Activated naive CD8-positive, alpha-beta T cell (primary cell): ENCODE results near the gene MEX3D.
A peak's percentile ranks its signal among the peaks of the same experiment; 100 is the strongest.

Source experiments
- H3K27ac Mint-ChIP-seq: one replicate; pipeline ENCODE4 v1.8.0; 2021; ENCODE audit warnings: mixed read lengths
- H3K27me3 Mint-ChIP-seq: one replicate; pipeline ENCODE4 v1.8.0; 2021; ENCODE audit warnings: mixed read lengths
- H3K36me3 Mint-ChIP-seq: one replicate; pipeline ENCODE4 v1.8.0; 2021; ENCODE audit warnings: mixed read lengths
- H3K4me1 Mint-ChIP-seq: one replicate; pipeline ENCODE4 v1.8.0; 2021; ENCODE audit warnings: low read depth, mixed read lengths
- H3K4me3 Mint-ChIP-seq: one replicate; pipeline ENCODE4 v1.8.0; 2021; ENCODE audit warnings: mild to moderate bottlenecking, mixed read lengths
- H3K9me3 Mint-ChIP-seq: one replicate; pipeline ENCODE4 v1.8.0; 2021; ENCODE audit warnings: low read depth, mixed read lengths

Gene MEX3D

DNA sequence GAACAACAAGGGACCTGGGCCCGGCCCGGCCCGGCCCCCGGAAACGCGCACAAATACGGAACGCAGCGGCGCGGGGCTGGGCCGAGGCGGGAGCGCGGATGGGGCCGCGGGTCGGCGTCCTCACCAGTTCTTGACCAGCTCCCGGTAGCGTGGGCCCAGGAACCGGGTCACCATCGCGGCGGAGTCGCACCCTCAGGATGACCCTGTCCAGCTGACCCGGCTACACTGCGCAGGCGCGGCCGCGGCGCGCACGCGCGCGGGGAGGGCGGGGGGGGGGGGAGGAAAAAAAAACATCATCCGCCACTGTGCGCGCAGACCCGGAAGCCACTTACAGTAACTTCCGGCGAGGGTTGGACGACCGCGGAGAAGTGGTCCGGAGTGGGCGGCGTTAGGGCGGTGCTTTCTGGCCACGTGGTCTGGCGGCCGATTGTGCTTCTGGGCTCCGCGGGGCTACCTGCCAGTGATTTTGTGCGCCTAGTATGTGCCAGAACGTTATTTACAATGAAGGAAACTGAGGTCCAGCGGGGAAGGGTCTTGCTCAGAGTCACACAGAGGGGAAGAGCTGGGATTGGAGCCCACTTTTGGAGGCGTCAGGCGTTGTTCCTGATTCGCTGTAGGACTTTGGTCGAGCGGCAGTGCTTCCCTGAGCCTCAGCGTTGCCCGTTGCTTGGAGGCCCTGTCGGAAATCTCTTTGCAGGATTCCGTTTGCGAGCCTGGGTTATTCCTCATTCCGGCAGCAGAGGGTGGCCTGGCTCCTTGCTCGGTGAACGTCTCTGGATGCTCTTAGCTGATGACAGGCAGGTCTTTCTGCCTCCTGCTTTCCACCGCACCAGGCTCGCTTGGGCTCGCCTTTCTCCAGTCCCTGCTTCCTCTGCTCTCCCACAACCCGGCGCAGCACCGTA lies 37.4 kb upstream of the MEX3D start, which contains the start of gene UQCR11:
Gene UQCR11, minus strand, starts transcription at position 227 of the 902 bp plus-strand sequence. Its CDS starts 53 bp downstream, at position 174.
- Mint-ChIP-seq H3K4me1 (peaks cover 45% of the 10 kb centered on the region), H3K27me3 (no peaks in the 10 kb centered on the region), H3K27ac (peak within 1 kb of the TSS; percentile 100), H3K9me3 (no peaks in the 10 kb centered on the region), H3K4me3 (peak within 1 kb of the TSS; percentile 98), H3K36me3 (no peaks in the 10 kb centered on the region)

DNA sequence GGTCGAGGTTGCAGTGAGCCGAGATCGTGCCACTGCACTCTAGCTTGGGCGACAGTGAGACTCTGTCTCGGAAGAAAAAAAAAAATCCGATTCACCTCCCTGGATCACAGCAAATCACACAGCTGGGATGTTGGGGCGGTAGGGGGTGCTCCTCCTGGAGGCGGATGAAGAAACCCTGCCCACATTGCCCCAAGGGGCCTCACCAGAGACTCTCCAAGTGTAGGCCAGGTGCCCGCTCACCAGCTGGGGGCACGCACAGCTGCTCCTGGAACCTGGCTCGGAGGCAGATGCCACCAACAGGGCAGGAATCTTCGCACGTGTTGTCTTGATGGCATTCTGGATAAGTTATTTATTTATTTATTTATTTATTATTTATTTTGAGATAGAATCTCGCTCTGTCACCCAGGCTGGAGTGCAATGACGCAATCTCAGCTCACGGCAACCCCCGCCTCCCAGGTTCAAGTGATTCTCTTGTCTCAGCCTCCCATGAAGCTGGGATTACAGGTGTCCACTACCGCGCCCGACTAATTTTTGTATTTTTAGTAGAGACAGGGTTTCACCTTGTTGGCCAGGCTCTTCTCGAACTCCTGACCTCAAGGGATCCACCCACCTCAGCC lies 34.1 kb upstream of the MEX3D start:
- no peaks in the 10 kb centered on the region for H3K36me3 Mint-ChIP-seq
- no peaks in the 10 kb centered on the region for H3K9me3 Mint-ChIP-seq
- peak overlapping the region; percentile 44 for H3K4me3 Mint-ChIP-seq
- H3K27me3 Mint-ChIP-seq, result no peaks in the 10 kb centered on the region
- no peak overlapping the region for H3K27ac Mint-ChIP-seq
- peaks cover 25% of the 10 kb centered on the region for H3K4me1 Mint-ChIP-seq

DNA sequence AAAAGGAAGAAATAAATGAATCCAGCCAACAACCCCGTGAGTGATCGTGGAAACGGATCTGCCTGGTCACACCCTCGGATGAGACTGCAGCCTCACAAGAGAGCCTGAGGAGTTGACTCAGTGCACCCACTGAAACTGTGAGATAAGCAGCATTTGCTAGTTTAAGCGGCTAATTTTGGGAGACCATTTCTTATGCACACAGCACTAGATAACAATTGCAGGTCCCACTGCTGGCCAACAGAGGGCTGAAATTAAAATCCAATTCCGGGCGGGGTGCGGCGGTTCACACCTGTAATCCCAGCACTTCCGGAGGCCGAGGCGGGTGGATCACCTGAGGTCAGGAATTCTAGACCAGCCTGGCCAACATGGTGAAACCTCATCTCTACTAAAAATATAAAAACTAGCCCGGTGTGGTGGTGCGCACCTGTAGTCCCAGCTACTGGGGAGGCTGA lies 33.5 kb upstream of the MEX3D start:
- Mint-ChIP-seq H3K9me3 (no peaks in the 10 kb centered on the region), H3K27me3 (no peaks in the 10 kb centered on the region), H3K4me3 (peak overlapping the region; percentile 44), H3K27ac (no peak overlapping the region), H3K36me3 (no peaks in the 10 kb centered on the region), H3K4me1 (peaks cover 24% of the 10 kb centered on the region)

DNA sequence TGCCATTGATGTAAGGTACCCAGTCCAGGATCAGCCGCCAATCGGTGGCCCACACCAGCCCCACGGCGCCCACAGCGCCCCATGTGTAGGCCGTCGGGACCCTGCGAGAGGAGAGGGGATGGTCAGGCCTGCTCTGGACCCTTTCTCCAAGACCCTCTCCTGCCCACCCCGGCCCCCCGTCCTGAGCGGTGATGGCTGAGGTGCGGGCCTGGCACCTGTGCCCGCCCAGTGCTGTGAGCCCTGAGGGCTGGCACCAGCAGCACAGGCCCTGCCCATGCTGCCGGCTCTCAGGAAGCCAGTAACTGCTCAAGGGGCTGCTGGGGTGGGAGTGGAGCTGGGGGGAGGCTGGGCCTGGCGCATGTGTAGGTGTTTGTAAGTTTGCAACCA lies 31.3 kb upstream of the MEX3D start:
- no peaks in the 10 kb centered on the region for H3K9me3 Mint-ChIP-seq
- H3K36me3 Mint-ChIP-seq, result no peaks in the 10 kb centered on the region
- H3K27ac Mint-ChIP-seq, result no peak overlapping the region
- H3K27me3 Mint-ChIP-seq, result no peaks in the 10 kb centered on the region
- H3K4me3 Mint-ChIP-seq, result no peak overlapping the region
- peaks cover 16% of the 10 kb centered on the region for H3K4me1 Mint-ChIP-seq

DNA sequence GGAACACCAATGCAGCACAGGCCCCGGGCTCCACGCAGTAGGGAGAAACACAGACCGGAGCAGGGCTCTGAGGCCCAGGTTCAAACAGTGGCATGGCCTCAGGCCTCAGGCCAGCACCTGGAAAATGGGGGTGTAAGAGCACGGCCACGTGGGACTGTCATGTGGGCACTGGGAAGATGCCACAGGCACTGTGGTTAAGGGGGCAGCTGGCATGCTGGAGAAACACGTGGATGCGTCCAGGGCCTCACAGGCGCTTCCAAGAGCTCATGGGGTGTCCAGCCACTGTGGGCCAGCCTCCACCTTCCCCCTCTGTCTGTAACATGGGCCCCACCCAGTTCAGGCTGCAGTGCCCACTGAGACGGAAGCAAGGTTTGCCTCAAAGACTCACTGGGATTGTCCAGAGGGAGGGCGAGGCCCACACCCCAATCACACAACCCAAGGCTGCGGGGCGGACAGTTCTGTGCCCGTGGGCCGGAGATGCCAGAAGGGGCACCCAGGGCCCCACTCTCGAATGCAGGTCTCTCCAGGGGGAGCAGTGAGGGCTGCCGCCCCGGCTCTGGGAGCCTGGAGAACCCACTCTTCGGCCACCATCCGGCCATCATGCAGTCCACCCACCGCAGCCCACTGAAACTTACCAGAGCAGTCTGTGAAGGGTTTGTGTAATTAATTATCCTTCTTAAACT lies 30.8 kb upstream of the MEX3D start:
- H3K4me1 Mint-ChIP-seq, result peaks cover 11% of the 10 kb centered on the region
- no peaks in the 10 kb centered on the region for H3K36me3 Mint-ChIP-seq
- no peaks in the 10 kb centered on the region for H3K9me3 Mint-ChIP-seq
- no peak overlapping the region for H3K4me3 Mint-ChIP-seq
- no peak overlapping the region for H3K27ac Mint-ChIP-seq
- no peaks in the 10 kb centered on the region for H3K27me3 Mint-ChIP-seq

DNA sequence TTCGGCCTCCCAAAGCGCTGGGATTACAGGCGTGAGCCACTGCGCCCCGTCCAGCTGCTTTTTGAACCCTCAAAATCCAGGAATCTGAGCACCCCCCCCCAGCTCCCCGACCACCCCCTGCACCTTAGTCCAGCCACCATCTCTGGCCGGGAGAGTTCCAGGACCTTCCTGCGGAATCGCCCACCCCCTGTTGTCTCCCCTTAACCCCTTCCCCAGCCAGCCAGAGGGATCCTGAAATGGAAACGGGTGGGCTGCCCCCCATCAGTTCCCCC lies 25.3 kb upstream of the MEX3D start:
- Mint-ChIP-seq H3K4me3 (peak overlapping the region; percentile 89), H3K27me3 (no peaks in the 10 kb centered on the region), H3K9me3 (no peaks in the 10 kb centered on the region), H3K4me1 (peaks cover 17% of the 10 kb centered on the region), H3K27ac (no peak overlapping the region), H3K36me3 (peaks cover 3% of the 10 kb centered on the region)

DNA sequence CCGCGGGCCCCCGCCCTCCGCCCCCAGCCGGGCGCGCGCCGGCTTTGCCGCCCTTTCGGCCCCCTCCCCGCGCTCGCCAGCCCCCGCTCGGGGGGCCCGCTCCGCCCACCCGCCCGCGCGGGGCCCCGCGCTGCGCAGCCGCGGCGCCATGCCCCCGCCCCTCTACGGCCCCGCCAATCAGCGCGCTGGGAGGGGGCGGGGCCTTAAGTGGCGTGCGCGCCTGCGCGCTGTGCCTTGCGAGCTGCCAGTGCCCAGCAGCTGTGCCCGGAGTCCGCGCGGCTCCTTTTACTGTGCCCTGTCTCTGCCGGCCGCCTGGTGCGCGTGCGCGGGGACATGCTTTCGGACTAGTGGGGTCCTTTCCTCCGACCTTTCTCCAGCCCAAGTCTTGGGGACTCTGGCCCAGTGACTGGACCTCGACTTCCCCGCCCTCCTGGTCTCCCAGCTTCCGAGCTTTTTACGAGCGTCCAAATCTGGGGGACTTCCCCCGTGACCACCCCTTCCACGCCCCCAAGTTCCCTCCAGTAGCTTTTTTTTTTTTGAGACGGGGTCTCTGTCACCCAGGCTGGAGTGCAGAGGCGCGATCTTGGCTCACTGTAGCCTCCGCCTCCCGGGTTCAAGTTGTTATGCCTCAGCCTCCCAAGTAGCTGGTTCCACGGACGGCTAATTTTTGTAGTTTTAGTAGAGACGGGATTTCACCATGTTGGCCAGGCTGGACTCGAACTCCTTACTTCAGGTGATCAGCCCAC lies 24.8 kb upstream of the MEX3D start, which contains the start of gene MBD3:
Gene MBD3, minus strand, starts transcription at position 111 of the 746 bp plus-strand sequence. CDS start 234 bp downstream, outside the sequence.
- peak within 1 kb of the TSS; percentile 96 for H3K4me3 Mint-ChIP-seq
- H3K9me3 Mint-ChIP-seq, result no peaks in the 10 kb centered on the region
- H3K27me3 Mint-ChIP-seq, result no peaks in the 10 kb centered on the region
- peaks cover 17% of the 10 kb centered on the region for H3K4me1 Mint-ChIP-seq
- peak within 1 kb of the TSS; percentile 93 for H3K27ac Mint-ChIP-seq
- peaks cover 3% of the 10 kb centered on the region for H3K36me3 Mint-ChIP-seq

DNA sequence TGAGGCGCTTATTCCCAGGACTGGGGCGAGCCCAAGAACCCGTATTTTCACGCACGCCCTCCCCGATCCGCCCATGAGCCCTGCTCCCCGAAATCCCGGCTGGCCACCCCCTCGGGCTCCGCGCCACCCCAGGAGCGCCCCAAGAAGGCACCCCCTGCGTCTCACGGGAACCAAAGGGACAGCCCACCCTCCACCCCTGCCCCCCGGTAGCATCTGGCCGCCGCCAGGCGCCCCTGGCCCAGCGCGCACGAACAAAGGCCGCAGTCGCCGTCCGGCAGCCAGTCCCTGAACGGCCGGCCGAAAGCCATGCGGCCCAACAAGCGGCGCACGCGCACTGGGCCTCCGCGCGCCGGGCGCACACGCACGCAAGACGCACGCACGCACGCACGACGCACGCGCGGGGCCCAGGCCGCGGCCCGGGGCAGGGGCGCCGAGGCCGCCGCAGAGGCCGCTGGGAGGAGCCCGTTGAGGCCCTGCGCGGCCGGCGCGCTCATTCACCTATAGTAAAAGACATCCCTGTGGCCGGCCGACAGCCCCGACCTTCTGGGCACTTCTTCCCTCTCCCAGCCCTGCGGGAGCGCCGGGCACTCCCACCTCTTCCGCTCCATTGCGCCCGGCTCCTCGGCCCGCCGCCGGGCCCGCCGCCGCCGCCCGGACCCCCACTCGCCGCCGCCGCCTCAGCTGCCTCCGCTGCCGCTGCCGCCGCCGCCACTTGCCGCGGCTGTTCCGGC lies 24.1 kb upstream of the MEX3D start:
- peaks cover 17% of the 10 kb centered on the region for H3K4me1 Mint-ChIP-seq
- H3K36me3 Mint-ChIP-seq, result peaks cover 3% of the 10 kb centered on the region
- peak overlapping the region; percentile 93 for H3K27ac Mint-ChIP-seq
- no peaks in the 10 kb centered on the region for H3K27me3 Mint-ChIP-seq
- H3K9me3 Mint-ChIP-seq, result no peaks in the 10 kb centered on the region
- H3K4me3 Mint-ChIP-seq, result peak overlapping the region; percentile 96

DNA sequence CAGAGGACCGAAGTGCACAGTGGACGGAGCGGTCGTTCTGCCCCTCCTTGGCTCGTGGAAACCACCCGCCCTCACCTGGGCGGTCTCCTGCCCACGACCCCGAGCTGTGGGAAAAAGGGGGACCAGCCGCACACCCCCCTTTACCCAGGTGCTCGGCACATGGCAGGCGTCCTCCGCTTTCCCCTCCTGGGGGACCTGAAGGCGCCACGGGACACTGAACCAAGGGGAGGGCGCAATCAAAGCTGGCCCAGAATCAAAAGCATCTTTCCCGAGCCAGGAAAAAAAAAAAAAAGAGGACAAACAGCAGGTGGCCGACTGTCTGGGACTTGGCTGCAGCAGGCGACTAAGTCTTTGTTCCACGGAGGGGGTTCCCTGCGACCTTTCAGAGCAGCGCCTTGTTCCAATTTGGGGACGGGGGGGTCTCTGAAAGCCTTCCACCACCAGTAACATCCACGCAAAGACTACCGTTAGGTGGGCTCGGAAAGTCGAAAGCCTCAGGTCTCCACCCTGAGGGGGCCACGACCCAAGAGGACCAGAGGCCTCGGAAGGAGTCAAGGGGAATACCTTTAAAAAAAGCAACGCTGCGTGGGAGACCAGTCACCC lies 23.4 kb upstream of the MEX3D start:
- peaks cover 17% of the 10 kb centered on the region for H3K4me1 Mint-ChIP-seq
- H3K9me3 Mint-ChIP-seq, result no peaks in the 10 kb centered on the region
- peak overlapping the region; percentile 93 for H3K27ac Mint-ChIP-seq
- peaks cover 3% of the 10 kb centered on the region for H3K36me3 Mint-ChIP-seq
- H3K4me3 Mint-ChIP-seq, result peak overlapping the region; percentile 96
- H3K27me3 Mint-ChIP-seq, result no peaks in the 10 kb centered on the region

DNA sequence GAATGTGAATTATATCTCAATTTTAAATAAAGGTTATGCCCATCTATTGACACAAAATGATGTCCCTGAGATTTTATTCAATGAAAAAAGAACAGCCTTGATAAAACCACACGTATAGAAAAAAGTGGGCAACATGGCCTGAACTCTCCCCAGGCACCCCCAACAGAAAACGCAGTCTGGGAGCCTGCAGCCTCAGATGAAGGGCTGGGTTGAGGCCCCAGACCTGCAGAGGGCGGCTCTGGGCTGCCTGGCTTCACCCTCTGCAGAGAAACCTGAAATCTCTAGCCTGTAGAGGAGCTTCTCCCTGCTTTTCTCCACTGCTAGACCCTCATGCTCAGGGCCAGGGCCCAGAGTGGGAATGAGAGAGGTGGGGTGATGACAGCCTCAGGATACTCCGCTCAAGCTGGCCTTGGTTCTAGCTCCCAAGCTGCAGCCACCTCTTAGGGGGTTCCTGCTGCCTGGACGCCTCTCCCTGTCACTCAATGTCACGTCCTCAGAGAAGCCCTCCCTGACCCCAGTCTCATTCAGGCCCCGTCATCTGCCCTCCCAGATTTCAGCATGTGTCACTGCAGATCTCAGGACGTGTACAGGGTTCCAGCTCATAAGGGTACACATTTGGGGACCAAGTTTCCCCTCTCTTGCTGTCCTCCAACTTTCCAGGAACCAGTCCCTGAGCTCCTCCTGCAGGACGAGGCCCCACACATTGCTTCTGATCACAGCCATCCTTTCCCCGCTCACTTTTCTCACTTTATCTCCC lies 22.7 kb upstream of the MEX3D start:
- Mint-ChIP-seq H3K4me1 (peaks cover 20% of the 10 kb centered on the region), H3K27me3 (no peaks in the 10 kb centered on the region), H3K27ac (peak overlapping the region; percentile 93), H3K4me3 (peak overlapping the region; percentile 96), H3K36me3 (peaks cover 3% of the 10 kb centered on the region), H3K9me3 (no peaks in the 10 kb centered on the region)

DNA sequence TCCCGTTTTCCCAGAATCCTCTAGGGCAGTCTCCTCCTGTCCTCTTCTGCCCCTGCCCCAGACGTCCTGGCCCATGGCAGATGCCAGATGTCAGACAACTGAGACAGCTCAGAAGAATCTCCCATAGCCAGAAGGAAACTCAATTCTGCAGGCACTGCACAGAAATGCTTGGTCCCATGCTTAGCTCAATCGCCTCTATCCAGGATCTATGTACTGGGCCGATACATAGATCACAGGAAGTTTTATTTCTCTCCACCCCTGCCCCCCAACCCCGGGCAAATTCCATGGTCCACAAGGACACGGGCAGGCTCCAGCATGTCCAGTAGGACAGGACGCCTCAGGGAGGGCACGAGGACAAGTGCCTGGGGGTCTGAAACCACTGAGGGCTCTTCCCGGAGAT lies 19.7 kb upstream of the MEX3D start:
- Mint-ChIP-seq H3K27me3 (no peaks in the 10 kb centered on the region), H3K27ac (no peak overlapping the region), H3K9me3 (no peaks in the 10 kb centered on the region), H3K36me3 (peaks cover 3% of the 10 kb centered on the region), H3K4me1 (peaks cover 22% of the 10 kb centered on the region), H3K4me3 (no peak overlapping the region)

DNA sequence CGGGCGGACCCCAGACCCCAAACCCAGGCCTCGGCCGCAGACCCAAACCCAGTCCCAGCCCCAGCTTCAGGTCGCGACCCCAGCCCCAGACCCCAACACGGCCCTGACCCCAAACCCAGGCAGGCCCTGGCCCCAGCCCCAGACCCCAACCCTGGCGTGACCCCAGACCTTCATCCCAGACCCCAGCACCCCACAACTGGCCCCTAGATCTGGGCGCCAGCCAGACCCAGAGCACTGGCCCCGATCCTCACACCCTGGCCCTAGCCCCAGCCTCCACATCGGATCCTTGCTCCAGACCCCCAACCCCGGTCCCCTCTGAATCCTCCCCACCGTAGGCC lies 17.1 kb upstream of the MEX3D start:
- no peak overlapping the region for H3K27ac Mint-ChIP-seq
- no peaks in the 10 kb centered on the region for H3K27me3 Mint-ChIP-seq
- H3K4me1 Mint-ChIP-seq, result peaks cover 11% of the 10 kb centered on the region
- no peaks in the 10 kb centered on the region for H3K36me3 Mint-ChIP-seq
- H3K4me3 Mint-ChIP-seq, result no peak overlapping the region
- no peaks in the 10 kb centered on the region for H3K9me3 Mint-ChIP-seq

DNA sequence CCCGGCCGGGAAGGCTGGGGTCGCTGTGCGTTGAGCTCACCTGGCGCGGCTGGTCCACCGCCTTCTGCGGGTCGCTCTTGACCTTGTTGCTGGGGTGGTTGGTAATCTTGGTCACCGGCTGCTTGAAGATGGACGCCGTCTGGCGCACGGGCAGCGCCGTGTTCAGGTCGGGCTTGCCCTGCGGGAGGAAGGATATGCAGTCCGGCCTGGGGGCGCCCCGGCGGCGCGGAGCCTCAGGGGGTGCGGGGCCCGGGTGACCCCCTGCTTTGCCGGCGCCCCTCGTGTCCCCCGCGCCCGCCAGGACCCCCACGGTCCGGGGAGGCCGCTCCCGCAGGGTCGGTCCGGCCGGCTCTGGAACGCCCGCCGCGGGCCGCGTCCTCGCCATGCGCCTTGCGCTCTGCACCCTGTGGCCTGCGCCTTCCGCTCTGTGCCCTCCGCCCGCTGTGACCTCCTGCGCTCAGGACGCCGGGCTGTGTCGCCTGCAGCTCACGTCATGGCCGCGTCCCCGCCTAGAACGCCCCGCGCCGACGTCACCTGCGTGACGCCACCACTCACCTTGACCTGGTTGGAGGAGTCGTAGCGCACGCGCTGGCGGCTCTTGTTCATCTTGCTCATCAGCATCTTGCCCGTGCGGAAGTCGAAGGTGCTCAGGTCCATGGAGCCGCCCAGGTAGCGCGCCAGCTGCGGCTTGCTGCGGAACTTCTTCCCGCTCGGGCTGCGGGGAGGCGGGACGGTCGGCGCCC lies 16.5 kb upstream of the MEX3D start:
- Mint-ChIP-seq H3K4me1 (peaks cover 8% of the 10 kb centered on the region), H3K36me3 (no peaks in the 10 kb centered on the region), H3K4me3 (no peak overlapping the region), H3K9me3 (no peaks in the 10 kb centered on the region), H3K27ac (no peak overlapping the region), H3K27me3 (no peaks in the 10 kb centered on the region)
